SU-DHL-6 (cell line): Measurements from ENCODE around the gene IGFBP7.

ENCODE experiments used
- EZH2phosphoT487 ChIP-seq: fragments of 200-600 bp; sonication (generic), shearing (Covaris generic); conservative IDR thresholded peaks from 2 replicates; pipeline ENCODE4 v1.6.1; 2018; ENCODE audit warnings: mild to moderate bottlenecking, antibody characterized with exemption, low read length, moderate library complexity, mixed read lengths
- TF ChIP-seq, protein P1 (sequence below): fragments of 200-600 bp; sonication (generic); IDR thresholded peaks from one replicate; pipeline ENCODE4 v1.5.1; 2017; ENCODE audit warnings: antibody characterized with exemption, mild to moderate bottlenecking, low read length, moderate library complexity; ENCODE audit not compliant: insufficient read depth, poor library complexity, severe bottlenecking

DNA sequence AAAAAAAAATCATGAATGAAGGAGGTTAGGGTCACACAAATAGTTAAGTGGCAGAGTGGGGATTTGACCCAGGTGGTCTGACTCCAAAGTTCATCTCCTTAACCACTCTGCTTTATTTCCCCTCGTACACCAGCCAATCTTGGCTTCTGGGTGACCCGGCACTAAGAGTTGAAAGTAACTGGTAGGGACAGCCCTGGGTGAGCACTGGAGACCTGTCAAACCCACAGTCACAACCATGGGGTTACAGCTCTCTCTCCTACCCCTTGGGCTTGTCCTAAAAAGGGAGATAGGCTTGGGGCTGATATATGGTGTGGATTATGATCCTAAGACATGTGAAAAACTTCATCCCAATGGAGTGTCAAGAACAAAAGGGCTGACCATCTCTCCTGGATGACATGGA, 12.5 kb downstream of the IGFBP7 start:
- TF ChIP-seq, protein P1, sequence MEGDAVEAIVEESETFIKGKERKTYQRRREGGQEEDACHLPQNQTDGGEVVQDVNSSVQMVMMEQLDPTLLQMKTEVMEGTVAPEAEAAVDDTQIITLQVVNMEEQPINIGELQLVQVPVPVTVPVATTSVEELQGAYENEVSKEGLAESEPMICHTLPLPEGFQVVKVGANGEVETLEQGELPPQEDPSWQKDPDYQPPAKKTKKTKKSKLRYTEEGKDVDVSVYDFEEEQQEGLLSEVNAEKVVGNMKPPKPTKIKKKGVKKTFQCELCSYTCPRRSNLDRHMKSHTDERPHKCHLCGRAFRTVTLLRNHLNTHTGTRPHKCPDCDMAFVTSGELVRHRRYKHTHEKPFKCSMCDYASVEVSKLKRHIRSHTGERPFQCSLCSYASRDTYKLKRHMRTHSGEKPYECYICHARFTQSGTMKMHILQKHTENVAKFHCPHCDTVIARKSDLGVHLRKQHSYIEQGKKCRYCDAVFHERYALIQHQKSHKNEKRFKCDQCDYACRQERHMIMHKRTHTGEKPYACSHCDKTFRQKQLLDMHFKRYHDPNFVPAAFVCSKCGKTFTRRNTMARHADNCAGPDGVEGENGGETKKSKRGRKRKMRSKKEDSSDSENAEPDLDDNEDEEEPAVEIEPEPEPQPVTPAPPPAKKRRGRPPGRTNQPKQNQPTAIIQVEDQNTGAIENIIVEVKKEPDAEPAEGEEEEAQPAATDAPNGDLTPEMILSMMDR: no peak
- TF ChIP-seq EZH2phosphoT487: no peak
